A549 (cell line): ENCODE data around the gene PLEKHD1.

Experiments
- CTCF ChIP-seq: fragments of >200 bp; sonication (Bioruptor Twin); formaldehyde crosslinking; IDR thresholded peaks from 3 replicates; pipeline ENCODE4 v1.5.1; 2016
- EHF ChIP-seq: fragments of 250-450 bp; sonication (Bioruptor Pico); IDR thresholded peaks from 2 replicates; pipeline ENCODE4 v1.5.0; 2020; ENCODE audit warnings: mild to moderate bottlenecking
- HDAC2 ChIP-seq: fragments of 200-600 bp; sonication (generic); IDR thresholded peaks from 2 replicates; pipeline ENCODE4 v1.6.1; 2016
- NFE2L2 ChIP-seq: fragments of 150-350 bp; conservative IDR thresholded peaks from 2 replicates; pipeline ENCODE4 v1.6.1; 2014; ENCODE audit warnings: low read length
- POLR2A ChIP-seq: IDR thresholded peaks from 2 replicates; pipeline ENCODE4 v1.6.1; 2012; ENCODE audit warnings: mild to moderate bottlenecking, low read length
- RNF2 ChIP-seq: fragments of 200-600 bp; sonication (generic); IDR thresholded peaks from 2 replicates; pipeline ENCODE4 v1.6.1; 2016; ENCODE audit warnings: low read depth, mild to moderate bottlenecking, antibody characterized with exemption, moderate library complexity, borderline replicate concordance
- USF2 ChIP-seq: fragments of 450-650 bp; IDR thresholded peaks from 2 replicates; pipeline ENCODE4 v1.6.1; 2014; ENCODE audit warnings: antibody characterized with exemption

DNA sequence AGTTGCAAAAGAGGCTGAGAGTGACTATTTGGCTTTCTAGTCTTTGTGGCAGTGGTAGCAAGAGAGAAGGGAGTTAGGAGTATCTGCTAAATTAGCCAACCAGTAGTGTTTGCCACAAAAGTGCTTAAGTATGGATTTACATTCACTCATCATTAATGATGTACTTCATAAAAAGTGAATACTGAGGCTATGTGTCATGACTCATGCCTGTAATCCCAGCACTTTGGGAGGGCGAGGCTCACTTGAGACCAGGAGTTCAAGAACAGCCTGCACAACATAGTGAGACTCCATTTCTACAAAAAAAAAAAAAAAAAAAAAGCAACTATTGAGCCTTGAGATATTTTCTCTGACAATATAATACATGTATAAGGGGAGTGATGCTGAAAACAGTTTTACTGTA is 53.4 kb downstream of the PLEKHD1 start:
- TF ChIP-seq HDAC2 (no peak), EHF (no peak), CTCF (no peak), USF2 (no peak), POLR2A (no peak), RNF2 (no peak), NFE2L2 (no peak)
